A673 (cell line): ENCODE data around the gene ZEB2. TPM values are rescaled to one million over a fixed set of nuclear protein-coding genes. Genes with fewer than 3 reads are reported as not detected.

ENCODE experiments used
- BruUV-seq: library from RNA; stranded (reverse); fragments of 400-500 nt; replicated peaks from 2 replicates; lab custom pipeline; 2021; lab: Mats Ljungman, UMichigan
- CTCF ChIA-PET: fragments of 300-600 bp; sonication (Branson Sonifier 250); formaldehyde crosslinking; loops from one replicate; lab custom pipeline; 2022; ENCODE audit warnings: antibody characterized with exemption; lab: Charles Lee
- POLR2A ChIA-PET: fragments of 300-600 bp; sonication (Branson Sonifier 250); formaldehyde crosslinking; loops from one replicate; lab custom pipeline; 2022; ENCODE audit warnings: antibody characterized with exemption; ENCODE audit not compliant: low non-redundant PET; lab: Charles Lee
- DNase-seq: peaks from one replicate; pipeline ENCODE4 v3.0.0-alpha.2; 2015; ENCODE audit warnings: low spot score
- H3K27ac ChIP-seq: fragments of 200-600 bp; sonication (generic); 2 replicates; pipeline ENCODE4 v1.5.1; 2016; ENCODE audit warnings: mixed run types, low read depth, mild to moderate bottlenecking, mixed read lengths, antibody characterized with exemption, low read length; ENCODE audit not compliant: poor library complexity, severe bottlenecking
- H3K27me3 ChIP-seq: fragments of 200-600 bp; sonication (generic); replicated peaks from 2 replicates; pipeline ENCODE4 v1.6.1; 2017; ENCODE audit warnings: mixed run types, low read depth, mild to moderate bottlenecking, mixed read lengths, antibody characterized with exemption, low read length; ENCODE audit not compliant: insufficient read depth, poor library complexity
- H3K36me3 ChIP-seq: fragments of 200-600 bp; sonication (generic); 2 replicates; pipeline ENCODE4 v1.6.1; 2016; ENCODE audit warnings: mixed run types, mild to moderate bottlenecking, mixed read lengths, antibody characterized with exemption, low read length; ENCODE audit not compliant: insufficient read depth, poor library complexity, severe bottlenecking
- H3K4me1 ChIP-seq: fragments of 200-600 bp; sonication (generic); 2 replicates; pipeline ENCODE4 v1.6.1; 2017; ENCODE audit warnings: mixed run types, mild to moderate bottlenecking, mixed read lengths, antibody characterized with exemption, low read length; ENCODE audit not compliant: insufficient read depth, poor library complexity, severe bottlenecking
- H3K4me3 ChIP-seq: fragments of 200-600 bp; sonication (generic); 2 replicates; pipeline ENCODE4 v1.5.1; 2016; ENCODE audit warnings: low read depth, mixed run types, mild to moderate bottlenecking, mixed read lengths, low read length; ENCODE audit not compliant: poor library complexity, severe bottlenecking
- H3K9me3 ChIP-seq: fragments of 200-600 bp; sonication (generic); 2 replicates; pipeline ENCODE4 v1.6.1; 2016; ENCODE audit warnings: mixed run types, low read depth, mild to moderate bottlenecking, mixed read lengths, antibody characterized with exemption, low read length; ENCODE audit not compliant: poor library complexity, severe bottlenecking
- EZH2 ChIP-seq: fragments of 200-600 bp; sonication (generic); IDR thresholded peaks from 2 replicates; pipeline ENCODE4 v1.6.1; 2017; ENCODE audit warnings: borderline replicate concordance, low read depth, mild to moderate bottlenecking, mixed read lengths, antibody characterized with exemption, low read length; ENCODE audit not compliant: poor library complexity, severe bottlenecking
- intact Hi-C: fragments of 100-400 bp; cut with micrococcal nuclease; formaldehyde crosslinking; loops from one replicate; pipeline ENCODE4 v1.10.0; 2022; ENCODE audit not compliant: unreplicated experiment
- total RNA-seq: library from RNA; stranded (reverse); gene quantifications from 2 replicates; pipeline ENCODE4 v1.2.3, GENCODE V29; 2021
- TF ChIP-seq, protein P1 (sequence below): fragments of 300-800, 200-600 bp; sonication (generic); conservative IDR thresholded peaks from 2 replicates; pipeline ENCODE4 v1.5.1; 2017; ENCODE audit warnings: low read depth, mild to moderate bottlenecking, antibody characterized with exemption, low read length, moderate library complexity, mixed read lengths

The ZEB2 gene
- total RNA-seq, 1 experiment from 2014 or later: 146 TPM

- Histone ChIP-seq H3K27ac (no peak overlapping the region), H3K27me3 (no peaks in the 10 kb centered on the region), H3K4me3 (no peak overlapping the region), H3K9me3 (no peaks in the 10 kb centered on the region), H3K36me3 (no peaks in the 10 kb centered on the region), H3K4me1 (no peaks in the 10 kb centered on the region)
- BruUV-seq: no TSS peak
- intact Hi-C loops: no loop called here
- TF ChIP-seq, protein P1, sequence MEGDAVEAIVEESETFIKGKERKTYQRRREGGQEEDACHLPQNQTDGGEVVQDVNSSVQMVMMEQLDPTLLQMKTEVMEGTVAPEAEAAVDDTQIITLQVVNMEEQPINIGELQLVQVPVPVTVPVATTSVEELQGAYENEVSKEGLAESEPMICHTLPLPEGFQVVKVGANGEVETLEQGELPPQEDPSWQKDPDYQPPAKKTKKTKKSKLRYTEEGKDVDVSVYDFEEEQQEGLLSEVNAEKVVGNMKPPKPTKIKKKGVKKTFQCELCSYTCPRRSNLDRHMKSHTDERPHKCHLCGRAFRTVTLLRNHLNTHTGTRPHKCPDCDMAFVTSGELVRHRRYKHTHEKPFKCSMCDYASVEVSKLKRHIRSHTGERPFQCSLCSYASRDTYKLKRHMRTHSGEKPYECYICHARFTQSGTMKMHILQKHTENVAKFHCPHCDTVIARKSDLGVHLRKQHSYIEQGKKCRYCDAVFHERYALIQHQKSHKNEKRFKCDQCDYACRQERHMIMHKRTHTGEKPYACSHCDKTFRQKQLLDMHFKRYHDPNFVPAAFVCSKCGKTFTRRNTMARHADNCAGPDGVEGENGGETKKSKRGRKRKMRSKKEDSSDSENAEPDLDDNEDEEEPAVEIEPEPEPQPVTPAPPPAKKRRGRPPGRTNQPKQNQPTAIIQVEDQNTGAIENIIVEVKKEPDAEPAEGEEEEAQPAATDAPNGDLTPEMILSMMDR: no peak
- no peak for TF ChIP-seq EZH2
- peak; percentile 18 for DNase-seq
- POLR2A ChIA-PET: no interaction called here
- CTCF ChIA-PET: no interaction called here
Measured at GRCh38 chr2:144554492-144555210, 34.7 kb upstream of the ZEB2 start.

GRCh38 chr2:144553379-144553778 is 33.5 kb upstream of the ZEB2 start:
- no peak for TF ChIP-seq EZH2
- TF ChIP-seq, protein P1: no peak
- Histone ChIP-seq H3K4me3 (no peak overlapping the region), H3K36me3 (no peaks in the 10 kb centered on the region), H3K27me3 (no peaks in the 10 kb centered on the region), H3K4me1 (no peaks in the 10 kb centered on the region), H3K27ac (no peak overlapping the region), H3K9me3 (no peaks in the 10 kb centered on the region)
- POLR2A ChIA-PET: no interaction called here
- intact Hi-C loops: no loop called here
- BruUV-seq: no TSS peak
- CTCF ChIA-PET: no interaction called here
- DNase-seq: peak; percentile 26

DNA sequence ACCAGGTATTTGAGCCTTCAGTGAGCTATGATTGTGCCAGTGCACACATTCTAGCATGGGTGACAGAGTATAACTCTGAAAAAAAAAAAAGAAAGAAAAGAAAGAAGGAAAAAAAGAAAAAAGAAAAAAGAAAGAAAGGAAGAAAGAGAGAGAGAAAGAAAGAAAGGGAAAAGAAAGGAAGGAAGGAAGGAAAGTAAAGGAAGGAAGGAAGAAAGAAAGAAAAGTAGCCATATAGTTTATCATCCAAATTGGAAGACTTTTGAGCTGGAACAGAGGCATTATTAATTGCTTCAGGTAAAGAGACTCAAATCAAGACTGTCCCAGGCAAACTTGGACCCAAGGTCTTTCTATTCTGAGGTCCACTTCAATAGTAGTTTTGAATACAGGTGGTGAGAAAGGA is 32.9 kb upstream of the ZEB2 start:
- H3K27me3 ChIP-seq: no peaks in the 10 kb centered on the region
- ChIA-PET CTCF (interaction anchor here (0.7 kb wide), 1 partner anchor 1970 kb away, joined by 4 read pairs; no protein-coding TSS in a partner anchor), POLR2A (no interaction called here)
- BruUV-seq: no TSS peak
- H3K27ac ChIP-seq: no peak overlapping the region
- H3K4me1 ChIP-seq: no peaks in the 10 kb centered on the region
- H3K36me3 ChIP-seq: no peaks in the 10 kb centered on the region
- intact Hi-C loops: no loop called here
- DNase-seq: no peak
- no peaks in the 10 kb centered on the region for H3K9me3 ChIP-seq
- H3K4me3 ChIP-seq: no peak overlapping the region
- TF ChIP-seq EZH2: no peak
- TF ChIP-seq, protein P1: no peak
